ENCODE results near the gene ITGAE.

The ITGAE gene

DNA sequence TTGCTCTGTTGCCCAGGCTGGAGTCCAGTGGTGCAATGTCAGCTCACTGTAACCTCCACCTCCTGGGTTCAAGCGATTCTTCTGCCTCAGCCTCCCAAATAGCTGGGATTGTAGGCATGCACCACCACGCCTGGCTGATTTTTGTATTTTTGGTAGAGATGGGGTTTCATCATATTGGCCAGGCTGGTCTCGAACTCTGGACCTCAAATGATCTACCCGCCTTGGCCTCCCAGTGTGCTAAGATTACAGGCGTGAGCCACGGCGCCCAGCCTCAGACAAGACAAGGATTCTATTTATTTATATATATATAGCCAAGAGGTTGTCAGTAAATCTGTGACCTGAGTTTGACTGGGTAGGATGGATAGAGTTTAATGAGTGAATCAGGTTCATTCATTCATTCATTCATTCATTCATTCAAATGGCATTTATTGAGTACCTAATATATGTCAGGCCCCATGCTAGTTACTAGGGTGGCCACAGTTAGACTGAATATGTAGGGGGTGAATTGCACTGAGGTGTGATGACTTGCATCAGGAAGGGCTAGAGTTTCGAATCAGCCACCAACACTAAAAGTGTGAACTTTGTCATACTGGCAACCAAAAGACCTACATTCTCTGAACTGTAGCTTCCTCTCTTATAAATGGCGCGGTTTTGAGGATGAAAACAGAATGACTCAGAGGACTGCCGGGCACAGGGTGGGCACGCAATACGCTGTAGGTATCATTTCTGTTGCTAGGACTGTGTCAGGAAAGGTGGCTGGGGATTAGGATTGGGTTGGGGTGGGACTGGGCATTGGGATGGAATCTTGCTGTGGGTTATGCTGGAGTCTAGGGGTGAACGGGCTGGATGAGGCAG is 37.8 kb downstream of the ITGAE start:
- DNase-seq (ENCODE audit: low read depth in 2 of 2, low spot score in 1 of 2) = no peak

DNA sequence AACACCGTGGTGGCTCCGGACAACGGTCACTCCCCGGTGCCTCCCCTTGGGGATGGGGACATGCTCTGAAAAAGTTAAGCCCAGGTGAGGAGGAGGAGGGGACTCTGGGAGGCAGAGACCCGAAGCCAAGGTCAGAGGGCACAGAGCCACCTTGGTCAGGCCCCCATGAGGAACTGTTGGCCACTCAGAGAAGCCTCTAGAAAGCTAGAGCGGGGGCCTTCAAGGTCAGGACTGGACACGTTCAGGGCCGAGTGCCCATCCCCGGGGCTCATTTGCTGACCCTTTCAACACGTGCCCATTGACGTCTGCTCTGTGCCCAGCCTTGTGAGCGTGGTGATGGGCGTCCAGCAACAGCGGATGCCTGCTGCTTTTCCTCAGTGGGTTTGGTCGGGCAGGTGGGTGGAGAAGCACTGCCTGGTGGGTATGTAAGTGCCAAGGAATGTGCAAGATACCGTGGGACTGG is 39.0 kb downstream of the ITGAE start:
- no peak for DNase-seq (ENCODE audit: low read depth in 2 of 2, low spot score in 1 of 2)

DNA sequence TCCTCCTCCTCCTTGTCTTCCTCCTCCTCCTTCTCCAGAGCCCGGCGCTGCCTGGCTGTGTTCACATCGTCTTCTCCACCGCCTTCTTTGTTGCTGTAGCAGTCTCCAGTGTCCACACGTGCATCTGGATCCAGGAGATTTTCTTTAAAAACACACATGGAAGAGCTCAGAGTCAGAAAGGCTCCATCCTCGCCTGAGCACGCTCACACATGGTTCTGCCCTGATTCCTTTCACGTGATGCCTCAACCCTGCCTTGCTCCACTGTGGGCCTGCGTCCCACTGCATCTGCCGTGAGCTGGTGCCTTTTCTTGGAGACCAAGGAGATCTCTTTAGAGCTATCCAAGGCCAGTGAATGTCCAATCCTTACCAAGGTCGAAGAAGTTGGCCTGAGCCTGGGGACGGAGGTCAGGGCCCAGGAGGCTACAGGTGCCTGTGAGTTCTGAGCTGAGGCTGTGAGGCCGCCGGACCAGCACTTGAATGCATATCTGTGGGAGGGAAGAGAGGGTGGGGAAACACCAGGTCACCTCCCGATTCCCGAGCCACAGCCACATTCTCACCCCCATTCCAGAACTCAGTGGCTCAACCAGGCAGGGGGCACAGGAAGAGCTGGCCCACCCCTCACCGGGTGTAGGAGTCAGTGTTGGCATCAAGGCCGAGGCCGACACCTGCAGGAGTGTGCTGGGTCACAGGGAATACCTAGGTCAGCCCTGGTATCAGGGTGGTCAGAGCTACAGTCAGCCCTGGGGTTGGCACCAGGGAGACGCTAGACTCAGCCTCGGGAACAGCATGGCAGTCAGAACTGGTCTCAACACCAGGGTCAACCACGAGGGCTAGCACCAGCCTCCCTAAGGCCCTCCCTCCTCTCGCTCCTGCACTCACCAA is 39.7 kb downstream of the ITGAE start:
- no peak for DNase-seq (ENCODE audit: low read depth in 2 of 2, low spot score in 1 of 2)

DNA sequence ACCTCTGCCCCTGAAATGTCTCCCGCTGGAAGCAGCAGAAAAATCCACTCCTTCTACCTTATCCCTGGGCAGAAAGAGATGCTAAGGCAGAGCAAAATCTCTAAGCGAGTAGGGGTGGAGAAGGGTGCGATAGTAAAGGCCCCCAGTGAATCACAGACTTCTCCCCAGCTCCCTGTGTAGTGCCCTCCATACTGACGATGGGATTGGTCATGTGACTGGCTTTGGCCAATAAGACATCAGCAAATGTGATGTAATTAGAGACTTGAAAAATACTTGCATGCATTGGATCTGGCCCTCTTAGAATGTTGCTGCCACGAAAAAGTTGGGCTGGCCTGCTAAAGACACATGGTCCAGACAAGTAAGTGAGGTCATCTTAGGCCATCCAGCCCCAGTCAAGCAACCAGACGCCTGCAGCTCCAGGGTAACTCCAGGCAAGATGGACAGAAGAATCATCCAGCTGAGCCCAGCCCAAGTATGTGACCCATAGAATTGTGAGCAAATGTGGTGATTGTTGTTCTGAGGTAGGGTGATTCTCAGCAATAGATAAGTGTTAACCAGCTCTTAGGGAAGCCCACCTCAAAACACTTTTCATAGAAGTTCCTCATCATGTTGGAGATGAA is 41.3 kb downstream of the ITGAE start:
- no peak for DNase-seq (ENCODE audit: low read depth in 2 of 2, low spot score in 1 of 2)

DNA sequence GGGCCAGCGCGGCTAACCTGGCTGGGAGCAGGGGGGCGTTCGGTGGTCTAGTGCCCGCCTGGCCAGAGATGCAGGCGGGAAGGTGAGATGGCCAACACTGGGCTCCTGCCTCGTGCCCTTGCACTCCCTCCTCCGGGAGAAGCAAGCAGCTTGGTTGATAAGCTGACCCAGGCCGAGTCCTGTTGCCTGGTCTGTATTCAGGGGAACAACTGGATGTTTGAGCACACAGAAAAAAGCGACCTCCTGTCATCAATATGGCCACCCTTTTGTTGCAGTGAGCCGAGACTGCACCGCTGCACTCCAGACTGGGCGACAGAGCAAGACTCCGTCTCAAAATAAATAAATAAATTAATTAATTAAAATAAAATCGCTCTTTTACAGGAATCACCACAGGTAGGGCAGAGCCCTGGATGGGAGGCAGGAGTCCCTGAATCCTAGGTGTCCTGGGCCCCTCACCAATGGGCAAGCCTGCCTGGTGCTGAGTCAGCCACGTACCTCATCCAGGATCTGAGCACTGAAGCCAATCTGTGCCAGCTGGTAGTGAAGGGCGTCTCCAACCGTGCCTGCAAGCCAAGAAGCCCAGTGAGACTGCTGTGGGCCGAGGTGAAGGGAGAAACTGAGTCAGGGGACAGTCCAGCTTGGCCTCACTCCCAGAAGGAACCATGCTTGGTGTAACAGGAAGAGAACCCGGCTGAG is 45.5 kb downstream of the ITGAE start:
- DNase-seq (ENCODE audit: low read depth in 2 of 2, low spot score in 1 of 2) = no peak

DNA sequence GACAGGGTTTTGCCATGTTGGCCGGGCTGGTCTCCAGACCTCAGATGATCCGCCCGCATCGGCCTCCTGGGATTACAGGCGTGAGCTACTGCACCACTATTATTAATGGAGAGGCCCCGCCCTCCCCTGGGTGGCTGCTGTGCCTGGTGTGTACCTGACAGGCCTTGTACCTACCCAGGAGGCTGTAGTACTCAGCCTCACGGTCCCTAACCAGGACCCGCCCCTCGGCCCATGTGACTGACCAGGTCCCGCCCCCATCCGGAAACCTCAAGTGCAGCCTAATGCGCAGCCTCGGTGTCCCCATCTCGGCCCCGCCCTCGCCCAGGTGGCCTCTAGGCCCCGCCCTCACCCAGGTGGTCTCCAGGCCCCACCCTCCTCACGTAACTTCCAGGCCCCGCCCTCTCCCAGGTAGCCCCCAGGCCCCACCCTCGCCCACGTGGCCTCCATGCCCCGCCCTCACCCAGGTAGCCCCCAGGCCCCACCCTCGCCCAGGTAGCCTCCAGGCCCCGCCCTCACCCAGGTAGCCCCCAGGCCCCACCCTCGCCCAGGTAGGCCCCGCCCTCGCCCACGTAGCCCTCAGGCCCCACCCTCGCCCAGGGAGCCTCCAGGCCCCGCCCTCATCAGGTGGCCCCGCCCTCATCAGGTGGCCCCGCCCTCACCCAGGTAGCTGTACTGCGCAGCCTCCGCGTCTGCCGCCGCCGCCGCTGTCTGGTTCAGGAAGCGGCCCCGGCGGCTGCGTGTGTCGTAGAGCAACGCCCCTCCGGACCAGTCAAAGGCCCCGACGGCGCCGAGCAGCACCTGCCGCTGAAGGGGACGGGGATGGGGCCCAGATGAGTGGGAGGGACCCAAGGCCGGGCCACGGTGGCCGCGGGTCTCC is 46.3 kb downstream of the ITGAE start:
- peak in 1 of 2 donors; percentile 63 for DNase-seq (ENCODE audit: low read depth in 2 of 2, low spot score in 1 of 2)

DNA sequence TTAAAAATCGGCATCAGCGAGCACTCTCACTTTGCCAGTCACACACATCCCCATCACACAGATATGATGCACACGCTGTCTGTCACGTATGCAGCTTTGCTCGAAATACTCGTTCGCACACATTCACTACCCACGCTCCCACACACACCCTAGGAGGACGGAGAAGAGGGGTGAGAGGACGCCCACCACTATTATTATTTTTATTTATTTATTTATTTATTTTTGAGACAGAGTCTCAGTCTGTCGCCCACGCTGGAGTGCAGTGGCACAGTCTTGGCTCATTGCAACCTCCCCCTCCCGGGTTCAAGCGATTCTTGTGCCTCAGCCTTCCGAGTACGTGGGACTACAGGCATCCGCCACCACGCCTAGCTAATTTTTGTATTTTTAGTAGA is 46.9 kb downstream of the ITGAE start:
- DNase-seq (ENCODE audit: low read depth in 2 of 2, low spot score in 1 of 2) = no peak

DNA sequence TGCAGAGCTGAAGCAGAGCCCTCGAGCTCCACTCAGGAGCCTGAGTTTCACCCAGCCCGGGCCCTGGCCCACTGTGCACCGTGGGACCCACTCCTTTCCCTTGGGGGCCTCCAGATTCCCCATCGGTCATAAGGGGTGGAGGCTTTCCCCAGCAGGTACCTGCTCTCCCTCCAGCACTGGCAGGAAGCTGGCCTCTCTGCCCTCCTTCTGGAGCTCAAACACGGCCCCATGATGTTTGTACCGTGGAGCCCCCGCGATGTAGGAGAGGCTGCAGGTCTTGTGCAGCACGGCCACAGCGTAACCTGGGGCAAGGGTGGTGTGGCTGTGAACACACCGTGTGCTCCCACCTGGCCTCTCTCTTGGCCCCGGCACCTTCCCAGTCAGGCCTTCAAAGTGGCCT is 47.4 kb downstream of the ITGAE start:
- DNase-seq (ENCODE audit: low read depth in 2 of 2, low spot score in 1 of 2) = no peak

DNA sequence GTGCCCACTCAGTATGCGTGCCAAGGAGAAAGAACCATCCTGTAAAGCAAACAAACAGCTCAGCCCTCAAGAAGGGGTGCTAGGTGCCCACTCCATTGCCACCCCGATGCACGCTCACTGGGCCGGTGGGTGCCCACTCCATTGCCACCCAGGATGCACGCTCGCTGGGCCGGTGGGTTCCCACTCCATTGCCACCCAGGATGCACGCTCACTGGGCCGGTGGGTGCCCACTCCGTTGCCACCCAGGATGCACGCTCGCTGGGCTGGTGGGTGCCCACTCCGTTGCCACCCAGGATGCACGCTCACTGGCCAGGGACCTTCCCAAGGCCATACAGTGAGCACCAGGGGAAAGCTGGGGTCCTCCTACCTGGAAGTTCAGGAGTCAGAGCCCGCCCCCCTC is 49.2 kb downstream of the ITGAE start:
- no peak for DNase-seq (ENCODE audit: low read depth in 2 of 2, low spot score in 1 of 2)

DNA sequence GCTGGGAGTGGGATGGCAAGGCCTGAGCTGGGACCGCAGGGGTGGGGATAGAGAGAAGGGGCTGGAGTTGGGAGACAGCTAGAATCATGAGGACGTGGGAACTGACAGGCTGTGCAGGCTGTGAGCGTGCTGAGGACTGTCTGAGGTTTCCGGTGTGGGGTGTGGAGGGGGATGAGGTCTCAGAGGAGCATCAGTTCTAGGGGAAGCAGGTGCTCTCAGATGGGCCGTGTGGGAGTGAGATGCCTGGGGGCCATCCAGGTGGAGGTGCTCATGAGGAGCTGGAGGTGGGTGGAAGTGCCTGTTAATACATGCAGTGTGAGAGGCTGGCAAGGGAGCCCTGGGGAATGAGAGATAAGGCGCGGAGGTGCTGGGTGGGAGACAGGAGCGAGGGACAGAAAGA is 50.1 kb downstream of the ITGAE start:
- DNase-seq (ENCODE audit: low read depth in 2 of 2, low spot score in 1 of 2) = no peak

DNA sequence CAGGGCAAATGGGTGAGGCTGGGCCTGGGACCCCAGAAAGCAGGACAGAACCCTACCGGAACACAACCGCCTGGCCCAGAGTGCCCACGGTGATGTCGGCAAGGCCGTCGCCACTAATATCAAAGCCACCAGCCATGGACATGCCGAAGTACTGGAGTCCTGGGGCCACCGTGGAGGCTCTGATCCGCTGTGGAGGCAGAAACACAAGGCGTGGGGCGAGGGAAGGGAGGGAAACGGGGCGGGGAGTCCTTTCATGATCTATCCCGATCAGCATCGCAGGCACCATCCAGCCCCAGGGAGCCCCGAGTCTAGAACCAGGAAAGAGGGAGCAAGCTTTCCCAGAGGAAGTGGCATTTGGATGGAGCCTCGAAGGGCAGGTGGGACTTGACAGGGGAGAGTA is 50.7 kb downstream of the ITGAE start:
- DNase-seq (ENCODE audit: low read depth in 2 of 2, low spot score in 1 of 2) = no peak

DNA sequence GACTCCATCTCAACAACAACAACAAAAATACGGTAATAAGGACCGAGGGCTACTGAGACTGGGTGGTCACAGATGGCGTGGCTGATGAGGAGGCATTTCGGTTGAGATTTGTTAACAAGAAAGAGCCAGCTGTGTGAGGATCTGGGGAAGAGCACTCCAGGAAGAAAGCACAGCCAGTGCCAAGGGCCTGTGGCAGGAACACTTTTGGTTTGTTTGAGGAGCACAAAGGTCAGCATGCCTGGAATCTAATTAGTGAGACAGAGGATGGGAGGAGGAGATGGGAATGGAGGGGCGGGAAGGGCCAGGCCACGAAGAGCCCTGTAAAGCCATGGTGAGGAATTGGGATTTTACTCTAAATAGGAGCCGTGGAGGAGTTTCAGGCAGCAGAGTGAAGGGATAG is 52.4 kb downstream of the ITGAE start:
- no peak for DNase-seq (ENCODE audit: low read depth in 2 of 2, low spot score in 1 of 2)

DNA sequence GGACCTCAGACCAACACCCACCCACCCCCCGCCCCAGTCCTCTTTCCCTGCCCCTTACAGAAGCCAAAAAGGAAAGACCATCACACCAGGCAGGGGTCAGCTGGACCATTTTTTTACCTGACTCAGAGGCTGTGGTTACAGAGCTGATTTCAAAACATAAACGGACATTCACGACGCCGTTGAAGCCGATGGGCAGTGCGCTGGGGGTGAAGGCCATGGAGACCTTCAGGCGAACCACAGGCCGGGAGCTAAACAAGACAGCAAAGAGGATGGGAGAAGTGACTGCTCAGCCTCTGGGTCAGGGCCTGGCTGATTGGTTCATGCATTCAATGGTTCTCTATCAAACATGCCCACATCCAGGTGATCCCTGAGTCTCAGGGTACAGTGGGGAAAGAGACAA is 53.2 kb downstream of the ITGAE start:
- DNase-seq (ENCODE audit: low read depth in 2 of 2, low spot score in 1 of 2) = no peak

DNA sequence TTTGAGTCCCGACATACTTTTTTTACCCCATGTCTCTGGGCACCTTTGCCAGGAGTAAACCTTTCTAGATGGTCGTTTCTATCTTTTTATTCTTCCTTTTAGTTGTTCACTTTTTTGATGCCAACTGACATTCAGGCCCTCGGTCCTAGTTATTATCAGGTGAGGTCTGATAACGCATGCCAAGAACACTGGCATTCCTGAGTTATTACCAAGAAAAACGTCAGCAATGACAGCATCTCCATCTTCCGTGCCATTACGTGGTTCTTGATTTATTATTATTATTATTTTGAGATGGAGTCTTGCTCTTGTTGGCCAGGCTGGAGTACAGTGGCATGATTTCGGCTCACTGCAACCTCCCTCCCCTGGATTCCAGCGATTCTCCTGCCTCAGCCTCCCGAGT is 55.9 kb downstream of the ITGAE start:
- DNase-seq (ENCODE audit: low read depth in 2 of 2, low spot score in 1 of 2) = no peak

DNA sequence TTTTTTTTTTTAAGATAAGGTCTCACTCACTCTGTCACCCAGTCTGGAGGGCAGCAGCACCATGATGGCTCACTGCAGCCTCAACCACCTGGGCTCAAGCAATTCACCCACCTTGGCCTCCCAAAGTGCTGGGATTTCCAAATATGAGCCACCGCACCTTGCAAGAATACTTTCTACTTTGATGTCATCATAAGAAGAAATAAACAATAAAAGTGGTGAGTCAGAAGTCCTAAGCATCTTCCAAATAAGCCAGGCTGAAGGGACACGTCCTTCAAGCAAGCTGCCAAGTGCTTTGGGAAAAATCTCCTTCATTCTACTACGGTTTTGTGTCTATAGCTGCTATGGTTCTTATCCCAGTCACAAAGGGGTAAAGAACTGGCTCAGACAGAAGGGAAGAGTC is 57.0 kb downstream of the ITGAE start:
- no peak for DNase-seq (ENCODE audit: low read depth in 2 of 2, low spot score in 1 of 2)

DNA sequence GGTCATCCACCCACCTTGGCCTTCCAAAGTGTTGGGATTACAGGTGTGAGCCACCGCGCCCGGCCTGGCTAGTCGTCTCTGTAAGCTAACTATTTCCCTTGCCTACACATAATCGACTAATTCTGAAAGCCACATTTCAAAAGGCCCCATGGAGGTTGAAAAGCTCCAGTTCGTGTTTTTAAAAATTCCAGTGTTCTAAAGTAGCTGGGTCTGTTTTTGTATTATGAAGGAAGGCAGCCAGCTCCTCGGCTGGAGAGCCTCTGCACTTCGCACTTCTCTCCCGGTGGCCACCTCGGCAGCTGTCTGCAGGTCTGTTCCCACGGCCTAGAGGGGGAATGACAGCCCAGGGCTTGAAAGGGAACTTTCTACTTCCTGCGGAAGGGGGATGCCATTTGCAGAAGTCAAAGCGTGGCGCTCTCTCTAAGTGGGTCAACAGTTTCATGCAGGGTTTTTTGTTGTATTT is 60.3 kb downstream of the ITGAE start:
- DNase-seq (ENCODE audit: low read depth in 2 of 2, low spot score in 1 of 2) = no peak

DNA sequence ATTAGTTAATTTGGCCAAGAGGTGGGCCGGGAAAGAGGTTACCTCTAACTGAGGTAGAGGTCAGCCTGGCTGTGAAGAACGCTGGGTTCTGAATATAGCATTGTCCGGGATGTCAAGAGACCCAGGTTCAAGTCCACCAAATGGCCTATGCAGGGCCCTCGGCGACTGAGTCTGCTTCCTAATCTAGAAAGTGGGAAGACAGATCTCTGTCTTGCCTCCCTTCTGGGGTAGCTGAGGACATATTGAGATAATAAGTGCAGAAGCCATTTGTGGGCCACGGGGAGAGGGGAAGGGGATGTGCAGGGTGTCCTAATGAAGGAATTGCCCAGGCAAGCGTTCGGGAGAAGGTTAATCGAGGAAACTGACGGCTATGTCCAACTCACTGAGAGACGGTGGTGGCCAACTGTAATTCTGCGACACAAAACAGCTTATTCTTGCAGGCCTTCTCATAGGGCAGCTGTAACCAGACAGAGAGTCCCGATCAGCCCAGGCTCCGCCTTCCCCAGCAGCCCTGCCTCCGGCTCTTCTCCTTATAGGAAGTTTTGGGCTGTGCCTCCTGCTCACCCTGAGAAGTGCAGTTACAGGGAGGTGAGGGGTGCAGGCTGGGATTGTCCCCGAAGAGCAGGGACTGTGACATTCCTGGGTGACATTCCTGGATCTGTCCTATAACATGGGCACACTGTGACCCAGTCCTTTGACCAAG is 61.4 kb downstream of the ITGAE start:
- DNase-seq (ENCODE audit: low read depth in 2 of 2, low spot score in 1 of 2) = no peak

DNA sequence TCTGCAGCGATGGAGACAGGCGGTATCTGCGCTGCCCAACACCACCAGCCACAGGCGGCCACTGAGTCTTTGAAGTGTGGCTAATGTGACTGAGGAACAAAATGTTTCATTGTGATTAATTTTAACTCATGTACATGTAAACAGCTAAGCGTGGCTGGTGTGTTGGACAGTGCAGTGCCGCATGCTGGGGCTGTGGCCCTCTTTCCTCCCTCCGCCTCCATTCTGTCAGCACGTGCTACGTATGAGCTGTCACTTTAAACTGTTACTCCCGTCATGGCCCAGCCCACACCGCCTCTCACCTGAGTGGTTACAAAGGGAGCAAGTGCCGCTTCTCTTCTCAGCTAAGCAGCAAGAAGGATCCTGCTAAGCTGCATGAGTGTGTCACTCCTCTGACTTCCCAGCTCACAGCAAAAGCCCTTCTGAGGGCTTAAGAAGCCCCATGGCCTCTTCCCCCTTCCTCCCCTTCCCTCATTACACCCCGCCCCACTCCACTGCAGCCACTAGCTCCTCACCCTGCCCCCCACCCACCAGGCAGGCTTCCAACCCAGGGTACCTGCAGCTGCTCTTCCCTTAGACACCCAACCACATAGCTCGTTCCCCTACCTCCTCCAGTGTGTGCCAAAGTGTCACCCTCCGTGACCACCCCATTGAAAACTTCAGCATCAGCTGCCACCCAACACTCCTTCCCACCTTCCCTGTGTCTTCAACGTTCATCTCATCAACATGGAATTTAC is 62.3 kb downstream of the ITGAE start:
- DNase-seq (ENCODE audit: low read depth in 2 of 2, low spot score in 1 of 2) = peak; percentile 26 to 31

DNA sequence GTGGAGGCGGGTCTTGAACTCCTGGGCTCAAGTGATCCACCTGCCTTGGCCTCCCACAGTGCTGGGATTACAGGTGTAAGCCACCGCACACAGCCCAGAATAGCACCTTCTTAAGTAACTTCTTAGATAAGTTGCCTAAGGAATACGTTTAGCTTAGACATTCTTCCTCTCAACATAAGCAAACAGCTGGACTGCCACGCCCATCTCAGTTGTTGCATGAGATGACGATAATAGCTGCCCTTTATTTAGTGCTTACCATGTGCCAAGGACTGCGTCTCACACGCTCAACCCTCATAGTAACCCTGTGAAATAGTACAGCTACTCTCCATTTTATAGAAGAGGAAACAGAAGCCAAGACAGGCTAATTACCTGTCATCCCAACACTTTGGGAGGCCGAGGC is 65.5 kb downstream of the ITGAE start:
- DNase-seq (ENCODE audit: low read depth in 2 of 2, low spot score in 1 of 2) = no peak
